Activated naive CD8-positive, alpha-beta T cell treated with anti-CD3 and anti-CD28 coated beads, Interleukin-2, amount 50 U/mL, for 24 hours (primary cell): ENCODE data around the gene STIM1.
"Not testable (repeated sequence)": the region's sequence is repeated elsewhere in the genome, so short reads cannot be mapped to it uniquely, and the experiment has no call there.

Source experiments
- ATAC-seq: fragments of 150-1000 bp; cut with Tn5 transposase; one replicate; pipeline ENCODE4 v1.10.0; 2021
- DNase-seq: peaks from one replicate; pipeline ENCODE4 v3.0.0; 2021
- H3K27ac Mint-ChIP-seq: one replicate; pipeline ENCODE4 v1.8.0; 2021; ENCODE audit warnings: mild to moderate bottlenecking, mixed read lengths
- H3K27me3 Mint-ChIP-seq: one replicate; pipeline ENCODE4 v1.8.0; 2021; ENCODE audit warnings: mixed read lengths
- H3K36me3 Mint-ChIP-seq: one replicate; pipeline ENCODE4 v1.8.0; 2021; ENCODE audit warnings: low read depth, mixed read lengths
- H3K4me1 Mint-ChIP-seq: one replicate; pipeline ENCODE4 v1.8.0; 2021; ENCODE audit warnings: mixed read lengths
- H3K4me3 Mint-ChIP-seq: one replicate; pipeline ENCODE4 v1.8.0; 2021; ENCODE audit warnings: mild to moderate bottlenecking, moderate library complexity, mixed read lengths
- H3K9me3 Mint-ChIP-seq: one replicate; pipeline ENCODE4 v1.8.0; 2021; ENCODE audit warnings: mixed read lengths

Gene STIM1

DNA sequence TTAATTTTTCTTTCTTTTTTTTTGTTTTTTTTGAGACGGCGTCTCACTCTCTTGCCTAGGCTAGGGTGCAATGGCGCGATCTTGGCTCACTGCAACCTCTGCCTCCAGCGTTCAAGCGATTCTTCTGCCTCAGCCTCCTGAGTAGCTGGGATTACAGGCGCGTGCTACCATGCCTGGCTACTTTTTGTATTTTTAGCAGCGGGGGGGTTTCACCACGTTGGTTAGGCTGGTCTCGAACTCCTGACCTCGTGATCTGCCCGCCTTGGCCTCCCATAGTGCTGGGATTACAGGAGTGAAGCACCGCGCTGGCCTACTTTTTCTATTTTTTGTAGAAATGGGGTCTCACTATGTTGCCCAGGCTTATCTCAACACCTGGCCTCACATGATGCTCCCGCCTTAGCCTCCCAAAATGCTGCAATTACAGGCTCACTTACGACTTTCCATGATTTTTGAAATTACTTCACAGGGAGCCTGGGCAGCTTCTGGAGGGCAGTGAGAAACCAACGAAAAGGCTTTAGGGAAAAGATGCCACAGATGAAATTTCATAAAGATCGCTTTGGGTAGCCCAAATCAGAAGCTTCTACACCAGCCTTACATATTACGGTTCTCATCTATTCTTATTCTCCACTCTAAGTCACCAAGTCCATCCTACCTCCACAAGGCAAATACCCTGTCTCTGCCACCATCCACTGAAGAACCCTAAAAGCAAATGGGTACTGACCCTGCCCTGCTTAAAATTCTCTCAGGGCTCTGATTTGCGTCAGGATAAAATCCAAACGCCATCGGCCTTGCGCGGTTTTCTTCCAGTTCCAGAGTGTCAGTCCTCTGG is 238.3 kb downstream of the STIM1 start:
- Mint-ChIP-seq H3K9me3 (no peaks in the 10 kb centered on the region), H3K27ac (peak overlapping the region; percentile 93), H3K4me3 (peak overlapping the region; percentile 94), H3K4me1 (peaks cover 65% of the 10 kb centered on the region), H3K36me3 (peaks cover 33% of the 10 kb centered on the region), H3K27me3 (no peaks in the 10 kb centered on the region)
- ATAC-seq: no peak
- DNase-seq: no peak

DNA sequence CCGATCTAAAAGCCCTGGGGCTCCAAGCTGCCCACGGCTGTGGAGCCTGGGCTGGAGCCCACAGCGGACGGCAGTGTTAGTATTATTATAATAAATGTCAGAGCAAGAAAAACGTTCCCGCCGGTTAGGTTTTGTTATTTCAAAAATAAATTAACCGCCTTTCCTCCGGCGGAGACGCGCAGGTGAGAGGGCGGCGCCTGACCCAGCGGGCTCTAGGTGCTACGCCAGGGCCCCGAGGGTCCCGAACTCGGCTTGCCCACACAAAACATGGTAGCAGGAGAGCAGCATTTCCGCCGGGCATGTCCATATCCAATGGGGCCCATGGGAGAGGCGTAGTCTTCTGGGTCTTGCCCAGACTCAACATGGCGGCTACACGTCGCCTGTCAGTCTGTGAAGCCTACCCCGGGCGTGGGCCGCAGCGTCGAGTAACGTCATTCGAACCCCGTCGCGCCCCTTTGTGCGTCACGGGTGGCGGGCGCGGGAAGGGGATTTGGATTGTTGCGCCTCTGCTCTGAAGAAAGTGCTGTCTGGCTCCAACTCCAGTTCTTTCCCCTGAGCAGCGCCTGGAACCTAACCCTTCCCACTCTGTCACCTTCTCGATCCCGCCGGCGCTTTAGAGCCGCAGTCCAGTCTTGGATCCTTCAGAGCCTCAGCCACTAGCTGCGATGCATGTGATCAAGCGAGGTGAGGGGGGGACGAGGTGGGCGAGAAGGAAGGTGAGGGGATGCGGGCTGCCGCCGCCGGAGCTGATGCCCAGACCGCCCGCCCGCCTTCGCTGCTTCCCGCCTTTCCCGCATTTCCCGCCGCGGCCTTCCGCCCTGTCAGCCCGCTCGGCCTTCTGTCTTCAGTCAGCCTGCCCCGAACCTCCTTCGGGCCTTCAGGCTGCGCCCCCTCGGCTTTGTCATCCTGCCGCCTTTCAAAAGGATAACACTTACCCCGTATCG is 239.2 kb downstream of the STIM1 start, which contains the start of gene RRM1:
TSS of gene RRM1 (plus strand) at position 452 of the 944 bp plus-strand sequence. CDS start at position 666, 214 bp downstream.
- peak; percentile 98 for ATAC-seq
- no peaks in the 10 kb centered on the region for H3K9me3 Mint-ChIP-seq
- peak within 1 kb of the TSS; percentile 94 for H3K4me3 Mint-ChIP-seq
- peak within 1 kb of the TSS; percentile 93 for H3K27ac Mint-ChIP-seq
- peak; percentile 96 for DNase-seq
- peaks cover 39% of the 10 kb centered on the region for H3K36me3 Mint-ChIP-seq
- no peaks in the 10 kb centered on the region for H3K27me3 Mint-ChIP-seq
- H3K4me1 Mint-ChIP-seq: peaks cover 71% of the 10 kb centered on the region

DNA sequence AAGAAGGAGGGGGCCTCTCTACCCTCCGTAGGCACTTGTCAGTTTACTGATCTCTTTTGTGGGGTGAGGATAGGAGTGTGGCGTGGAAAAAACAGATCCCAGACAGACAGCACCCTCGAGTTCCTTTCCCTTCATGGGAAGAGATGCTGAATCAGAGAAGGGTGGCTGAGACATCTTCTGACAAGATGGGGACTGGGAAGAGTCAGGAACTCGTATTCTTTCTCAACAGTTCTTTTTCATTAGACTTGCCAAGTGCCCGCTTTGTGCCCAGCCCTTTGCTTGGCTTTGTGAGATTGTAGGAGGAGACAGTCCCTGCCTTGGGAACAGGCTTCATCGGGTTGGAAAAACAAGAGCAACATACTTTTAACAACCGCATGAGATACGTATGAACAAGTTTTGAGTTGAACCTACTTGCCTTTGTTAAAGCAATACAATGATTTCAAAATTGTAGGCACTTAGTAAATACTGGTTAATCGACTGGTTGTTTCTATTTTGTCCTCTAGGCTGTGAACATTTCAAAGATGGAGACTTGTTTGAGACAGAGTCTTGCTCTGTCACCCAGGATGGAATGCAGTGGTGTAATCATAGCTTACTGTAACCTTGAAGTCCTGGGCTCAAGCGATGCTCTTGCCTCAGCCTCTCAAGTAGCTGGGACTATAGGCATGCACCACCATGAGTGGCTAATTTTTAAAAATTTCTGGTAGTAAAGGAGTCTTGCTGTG is 240.2 kb downstream of the STIM1 start:
- Mint-ChIP-seq H3K36me3 (peaks cover 44% of the 10 kb centered on the region), H3K4me3 (peak overlapping the region; percentile 94), H3K4me1 (peaks cover 68% of the 10 kb centered on the region), H3K9me3 (no peaks in the 10 kb centered on the region), H3K27me3 (no peaks in the 10 kb centered on the region), H3K27ac (peak overlapping the region; percentile 93)
- DNase-seq (no peak), ATAC-seq (no peak)

DNA sequence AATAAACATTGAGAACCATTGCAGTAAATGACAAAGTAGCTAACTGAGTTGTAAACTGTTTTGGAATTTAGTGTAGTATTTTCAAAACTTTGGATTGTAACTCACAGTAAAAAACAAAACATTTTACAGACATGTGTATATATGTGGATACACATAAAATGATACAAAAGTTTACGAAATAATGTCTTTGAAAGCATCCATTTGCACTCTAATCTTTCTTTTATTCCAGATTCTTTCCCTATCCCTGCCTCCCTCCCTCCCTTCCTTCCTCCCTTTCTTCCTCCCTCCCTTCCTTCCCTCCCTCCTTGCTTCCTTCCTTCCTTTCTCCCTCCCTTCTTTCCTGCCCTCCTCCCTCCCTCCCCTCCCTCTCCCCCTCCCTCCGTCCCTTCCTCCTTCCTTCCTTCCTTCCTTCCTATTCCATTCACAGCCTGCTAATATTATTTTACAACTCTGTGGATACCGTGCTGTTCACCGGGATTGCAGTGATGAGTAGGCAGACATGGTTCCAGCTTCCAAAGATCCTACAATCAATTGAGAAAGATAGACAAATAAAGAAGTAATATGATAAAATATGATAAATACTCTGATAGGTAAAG is 242.7 kb downstream of the STIM1 start:
- peaks cover 56% of the 10 kb centered on the region for H3K36me3 Mint-ChIP-seq
- peaks cover 51% of the 10 kb centered on the region for H3K4me1 Mint-ChIP-seq
- DNase-seq (no peak), ATAC-seq (no peak)
- no peaks in the 10 kb centered on the region for H3K27me3 Mint-ChIP-seq
- H3K9me3 Mint-ChIP-seq: no peaks in the 10 kb centered on the region
- H3K4me3 Mint-ChIP-seq: no peak overlapping the region
- H3K27ac Mint-ChIP-seq: no peak overlapping the region

DNA sequence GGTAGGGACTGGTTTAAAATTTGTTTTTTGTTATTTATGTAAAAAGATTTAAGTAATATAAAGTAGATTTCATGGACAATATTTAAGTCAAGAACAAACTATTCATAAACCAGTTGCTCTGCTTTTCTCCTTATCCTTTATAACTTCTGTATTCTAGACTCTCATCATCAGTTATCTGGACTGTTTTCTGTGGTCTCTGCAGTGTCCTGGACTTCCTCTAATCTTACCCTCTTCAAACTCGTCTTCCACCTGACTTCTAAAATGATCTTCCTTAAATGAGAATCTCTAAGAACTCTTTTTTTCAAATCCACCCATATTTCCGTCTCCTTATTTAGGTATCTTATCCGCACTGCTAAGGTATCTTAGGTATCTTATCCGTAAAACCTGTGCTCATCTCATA is 247.2 kb downstream of the STIM1 start:
- Mint-ChIP-seq H3K27ac (no peak overlapping the region), H3K4me3 (no peak overlapping the region), H3K36me3 (peaks cover 58% of the 10 kb centered on the region), H3K9me3 (no peaks in the 10 kb centered on the region), H3K27me3 (no peaks in the 10 kb centered on the region), H3K4me1 (peaks cover 26% of the 10 kb centered on the region)
- DNase-seq: no peak
- no peak for ATAC-seq

DNA sequence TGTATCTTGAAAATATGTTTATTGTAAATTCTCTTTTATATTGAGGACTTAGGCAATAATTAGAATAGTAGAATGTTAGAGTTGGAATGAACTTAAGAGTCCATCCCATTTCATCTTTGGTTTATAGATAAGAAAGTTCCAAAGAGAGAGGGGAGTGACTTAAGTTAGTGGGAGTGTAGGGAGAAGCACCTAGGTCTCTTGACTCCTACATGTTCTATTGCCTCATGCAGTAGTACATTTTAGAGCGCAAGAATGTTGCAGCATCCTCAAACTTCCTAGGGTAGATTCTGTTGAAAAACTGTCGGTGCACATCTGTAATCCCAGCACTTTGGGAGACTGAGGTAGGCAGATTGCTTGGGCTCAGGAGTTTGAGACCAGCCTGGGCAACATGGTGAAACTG is 247.8 kb downstream of the STIM1 start:
- no peak overlapping the region for H3K4me3 Mint-ChIP-seq
- H3K4me1 Mint-ChIP-seq: peaks cover 25% of the 10 kb centered on the region
- DNase-seq (no peak), ATAC-seq (no peak)
- H3K9me3 Mint-ChIP-seq: no peaks in the 10 kb centered on the region
- no peak overlapping the region for H3K27ac Mint-ChIP-seq
- no peaks in the 10 kb centered on the region for H3K27me3 Mint-ChIP-seq
- H3K36me3 Mint-ChIP-seq: peaks cover 62% of the 10 kb centered on the region

DNA sequence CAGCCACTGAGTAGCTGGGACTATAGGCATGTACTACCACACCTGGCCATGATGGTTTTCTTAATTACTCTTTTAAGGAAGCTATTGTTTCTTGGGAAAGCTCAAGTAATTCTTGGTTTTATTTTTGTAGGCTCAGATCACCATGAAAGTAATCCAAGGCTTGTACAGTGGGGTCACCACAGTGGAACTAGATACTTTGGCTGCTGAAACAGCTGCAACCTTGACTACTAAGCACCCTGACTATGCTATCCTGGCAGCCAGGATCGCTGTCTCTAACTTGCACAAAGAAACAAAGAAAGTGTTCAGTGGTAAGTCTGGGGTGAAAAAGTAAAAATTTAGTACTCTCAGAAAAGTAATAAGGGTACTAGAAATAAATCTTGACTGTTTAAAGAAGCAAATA is 250.5 kb downstream of the STIM1 start:
- Mint-ChIP-seq H3K27ac (no peak overlapping the region), H3K4me1 (peaks cover 5% of the 10 kb centered on the region), H3K4me3 (no peak overlapping the region), H3K27me3 (no peaks in the 10 kb centered on the region), H3K9me3 (no peaks in the 10 kb centered on the region), H3K36me3 (peaks cover 57% of the 10 kb centered on the region)
- DNase-seq (no peak), ATAC-seq (no peak)

DNA sequence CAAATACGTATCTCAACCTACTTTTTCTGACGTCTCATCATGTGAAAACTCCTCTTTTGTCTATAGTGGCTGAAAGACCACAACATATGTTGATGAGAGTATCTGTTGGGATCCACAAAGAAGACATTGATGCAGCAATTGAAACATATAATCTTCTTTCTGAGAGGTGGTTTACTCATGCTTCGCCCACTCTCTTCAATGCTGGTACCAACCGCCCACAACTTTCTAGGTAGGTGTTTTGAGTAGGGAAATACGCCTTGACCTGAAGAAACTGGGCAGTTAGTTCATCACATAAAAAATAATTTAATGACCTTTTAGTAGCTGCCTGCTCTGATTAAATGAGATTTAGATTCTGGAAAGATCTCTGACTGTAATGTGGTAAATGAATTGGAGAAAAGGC is 256.4 kb downstream of the STIM1 start:
- H3K9me3 Mint-ChIP-seq: no peaks in the 10 kb centered on the region
- H3K27ac Mint-ChIP-seq: no peak overlapping the region
- no peak for DNase-seq
- no peak overlapping the region for H3K4me3 Mint-ChIP-seq
- ATAC-seq: no peak
- H3K27me3 Mint-ChIP-seq: no peaks in the 10 kb centered on the region
- peaks cover 2% of the 10 kb centered on the region for H3K4me1 Mint-ChIP-seq
- peaks cover 58% of the 10 kb centered on the region for H3K36me3 Mint-ChIP-seq

DNA sequence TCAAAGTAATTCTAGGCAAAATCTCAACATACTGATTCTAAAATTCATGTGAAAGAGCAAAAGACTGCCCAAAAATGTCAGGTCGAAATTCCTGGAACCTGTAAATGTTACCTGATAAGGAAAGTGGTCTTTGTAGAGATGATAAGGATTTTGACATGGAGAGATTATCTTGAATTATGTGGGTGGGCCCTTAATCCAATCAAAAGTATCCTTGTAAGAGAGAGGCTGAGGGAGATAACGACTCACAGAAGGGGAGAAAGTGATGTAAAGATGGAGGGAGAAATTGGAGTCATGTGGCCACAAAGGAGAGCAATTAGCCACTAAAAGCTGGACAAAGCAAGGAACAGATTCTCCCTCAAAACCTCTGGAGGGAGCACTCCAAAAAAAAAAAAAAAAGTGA is 259.7 kb downstream of the STIM1 start:
- H3K4me1 Mint-ChIP-seq: peaks cover 2% of the 10 kb centered on the region
- no peaks in the 10 kb centered on the region for H3K27me3 Mint-ChIP-seq
- no peaks in the 10 kb centered on the region for H3K9me3 Mint-ChIP-seq
- no peak for ATAC-seq
- no peak overlapping the region for H3K4me3 Mint-ChIP-seq
- H3K27ac Mint-ChIP-seq: no peak overlapping the region
- no peak for DNase-seq
- H3K36me3 Mint-ChIP-seq: peaks cover 57% of the 10 kb centered on the region

DNA sequence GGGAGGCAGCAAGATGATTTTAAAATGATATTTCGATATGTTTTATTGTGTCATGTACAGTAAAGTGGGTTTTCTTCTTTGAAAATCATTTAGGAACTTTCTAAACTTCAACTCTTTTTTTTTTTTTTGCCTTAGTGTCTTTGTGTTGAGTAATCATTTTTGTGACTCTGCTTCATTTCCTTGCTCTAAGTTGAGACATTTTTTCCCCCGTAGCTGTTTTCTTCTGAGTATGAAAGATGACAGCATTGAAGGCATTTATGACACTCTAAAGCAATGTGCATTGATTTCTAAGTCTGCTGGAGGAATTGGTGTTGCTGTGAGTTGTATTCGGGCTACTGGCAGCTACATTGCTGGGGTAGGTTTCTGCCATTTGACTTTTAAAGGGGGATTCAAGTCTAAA is 262.6 kb downstream of the STIM1 start:
- Mint-ChIP-seq H3K4me1 (peaks cover 2% of the 10 kb centered on the region), H3K36me3 (peaks cover 57% of the 10 kb centered on the region), H3K9me3 (no peaks in the 10 kb centered on the region), H3K27ac (no peak overlapping the region), H3K27me3 (no peaks in the 10 kb centered on the region), H3K4me3 (no peak overlapping the region)
- no peak for DNase-seq
- ATAC-seq: no peak

DNA sequence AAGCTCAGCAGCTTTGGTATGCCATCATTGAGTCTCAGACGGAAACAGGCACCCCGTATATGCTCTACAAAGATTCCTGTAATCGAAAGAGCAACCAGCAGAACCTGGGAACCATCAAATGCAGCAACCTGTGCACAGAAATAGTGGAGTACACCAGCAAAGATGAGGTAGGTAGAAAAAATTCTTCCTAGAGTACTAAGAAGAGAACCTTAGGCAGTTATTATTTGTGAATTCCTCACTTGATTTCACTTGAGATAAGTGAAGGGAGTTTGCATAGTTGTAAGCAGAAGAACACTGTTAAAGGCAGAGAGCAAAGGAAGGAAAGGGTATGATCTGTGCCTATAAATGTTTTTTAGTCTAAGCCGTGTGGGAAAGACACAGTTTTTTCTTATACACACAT is 267.8 kb downstream of the STIM1 start:
- Mint-ChIP-seq H3K27ac (no peak overlapping the region), H3K36me3 (peaks cover 74% of the 10 kb centered on the region), H3K9me3 (no peaks in the 10 kb centered on the region), H3K4me3 (no peak overlapping the region), H3K4me1 (no peaks in the 10 kb centered on the region), H3K27me3 (no peaks in the 10 kb centered on the region)
- ATAC-seq: no peak
- DNase-seq: no peak

DNA sequence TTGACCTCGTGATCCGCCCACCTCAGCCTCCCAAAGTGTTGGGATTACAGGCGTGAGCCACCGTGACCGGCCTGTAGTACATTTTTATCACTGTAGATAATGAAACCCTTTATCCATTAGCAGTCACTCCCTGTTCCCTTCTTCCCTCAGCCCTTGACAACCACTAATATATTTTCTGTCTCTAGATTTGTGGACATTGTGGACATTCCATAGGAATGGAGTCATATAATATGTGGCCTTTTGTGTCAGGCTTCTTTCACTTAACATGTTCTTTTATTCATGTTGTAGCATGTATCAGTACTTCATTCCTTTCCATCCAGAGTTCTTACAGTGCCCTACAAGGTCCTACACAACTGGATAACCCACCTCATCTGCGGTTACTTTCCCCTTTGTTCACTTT is 269.7 kb downstream of the STIM1 start:
- H3K4me1 Mint-ChIP-seq: no peaks in the 10 kb centered on the region
- ATAC-seq (no peak), DNase-seq (no peak)
- H3K4me3 Mint-ChIP-seq: no peak overlapping the region
- H3K27me3 Mint-ChIP-seq: no peaks in the 10 kb centered on the region
- peaks cover 74% of the 10 kb centered on the region for H3K36me3 Mint-ChIP-seq
- H3K27ac Mint-ChIP-seq: no peak overlapping the region
- no peaks in the 10 kb centered on the region for H3K9me3 Mint-ChIP-seq

DNA sequence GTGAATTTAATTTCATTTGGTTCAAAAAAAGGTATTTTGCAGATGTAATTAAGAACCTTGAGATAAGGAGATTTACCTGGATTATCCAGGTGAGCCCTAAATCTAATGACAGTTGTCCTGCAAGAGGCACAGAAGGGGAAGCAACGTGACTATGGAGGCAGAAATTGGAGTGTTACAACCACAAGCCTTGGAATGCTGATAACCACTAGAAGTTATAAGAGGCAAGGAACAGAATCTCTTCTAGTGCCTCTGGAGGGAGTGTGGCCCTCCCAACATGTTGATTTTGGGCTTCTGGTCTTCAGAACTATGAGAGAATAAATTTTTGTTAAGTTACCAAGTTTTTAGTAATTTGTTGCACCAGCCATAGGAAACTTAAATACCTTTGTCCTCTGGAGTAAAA is 271.9 kb downstream of the STIM1 start:
- no peak for ATAC-seq

DNA sequence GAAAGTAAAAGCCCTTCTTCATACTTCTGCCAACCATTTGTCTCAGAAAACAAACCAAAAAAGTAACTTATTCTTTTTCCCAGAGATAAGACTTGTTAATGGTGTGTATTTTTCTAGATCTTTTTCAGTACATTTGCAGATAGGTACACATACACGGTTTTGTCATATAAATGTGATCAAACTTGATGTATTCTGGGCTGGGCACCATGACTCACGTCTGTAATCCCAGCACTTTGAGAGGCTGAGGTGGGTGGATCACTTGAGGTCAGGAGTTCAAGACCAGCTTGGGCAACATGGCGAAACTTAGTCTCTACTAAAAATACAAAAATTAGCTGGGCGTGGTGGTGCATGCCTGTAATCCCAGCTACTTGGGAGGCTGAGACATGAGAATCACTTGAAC is 274.8 kb downstream of the STIM1 start:
- not testable (repeated sequence) for H3K4me1 Mint-ChIP-seq, H3K4me3 Mint-ChIP-seq, ATAC-seq, H3K9me3 Mint-ChIP-seq, DNase-seq, H3K27ac Mint-ChIP-seq, H3K27me3 Mint-ChIP-seq
- H3K36me3 Mint-ChIP-seq: peaks cover 76% of the 10 kb centered on the region

More for the DNA sequence above, 271.9 kb downstream of the STIM1 start:
- Mint-ChIP-seq H3K36me3 (peaks cover 72% of the 10 kb centered on the region), H3K27me3 (no peaks in the 10 kb centered on the region), H3K9me3 (no peaks in the 10 kb centered on the region), H3K4me1 (no peaks in the 10 kb centered on the region), H3K4me3 (no peak overlapping the region), H3K27ac (no peak overlapping the region)
- no peak for DNase-seq
